HG03460 (cell line): Measurements from ENCODE around the gene NRTN.
"Not testable (repeated sequence)": the region's sequence is repeated elsewhere in the genome, so short reads cannot be mapped to it uniquely, and the experiment has no call there.

ENCODE experiments used
- ATAC-seq: cut with Tn5 transposase; IDR thresholded peaks from one replicate; pipeline ENCODE4 v1.9.1; 2021; ENCODE audit not compliant: unreplicated experiment

The NRTN gene

GRCh38 chr19:5832527-5833216 is 27.8 kb downstream of the NRTN start:
- no peak for ATAC-seq

- ATAC-seq, result no peak
These were observed 33.0 kb downstream of the NRTN start for GRCh38 chr19:5837761-5838352.

GRCh38 chr19:5838353-5839064 is 33.6 kb downstream of the NRTN start:
- no peak for ATAC-seq

- no peak for ATAC-seq
These were observed 34.5 kb downstream of the NRTN start, which contains the start of gene FUT6 for GRCh38 chr19:5839065-5840017. Gene FUT6, minus strand, starts transcription at chr19:5839702. Its CDS starts 7,135 bp downstream, at chr19:5832567.

GRCh38 chr19:5841735-5842111 is 36.9 kb downstream of the NRTN start:
- not testable (repeated sequence) for ATAC-seq

- ATAC-seq, result no peak
These were observed 38.5 kb downstream of the NRTN start for GRCh38 chr19:5843295-5843927.

GRCh38 chr19:5844456-5845433 is 39.9 kb downstream of the NRTN start:
- no peak for ATAC-seq

GRCh38 chr19:5847846-5848245 is 43.0 kb downstream of the NRTN start:
- not testable (repeated sequence) for ATAC-seq

GRCh38 chr19:5848621-5849020 is 43.8 kb downstream of the NRTN start:
- ATAC-seq, result not testable (repeated sequence)

GRCh38 chr19:5850189-5850588 is 45.3 kb downstream of the NRTN start:
- ATAC-seq, result no peak

- no peak for ATAC-seq
These were observed 46.0 kb downstream of the NRTN start for GRCh38 chr19:5850743-5851293.

- ATAC-seq, result no peak
These were observed 46.4 kb downstream of the NRTN start, which contains the start of gene FUT3 for GRCh38 chr19:5851302-5851701. Gene FUT3, minus strand, starts transcription at chr19:5851449.

GRCh38 chr19:5854121-5854520 is 49.3 kb downstream of the NRTN start:
- not testable (repeated sequence) for ATAC-seq

GRCh38 chr19:5855151-5855550 is 50.3 kb downstream of the NRTN start:
- ATAC-seq, result not testable (repeated sequence)

- ATAC-seq, result no peak
These were observed 52.6 kb downstream of the NRTN start for GRCh38 chr19:5857203-5858081.

- no peak for ATAC-seq
These were observed 58.3 kb downstream of the NRTN start for GRCh38 chr19:5863030-5863665.

GRCh38 chr19:5864013-5864720 is 59.3 kb downstream of the NRTN start:
- no peak for ATAC-seq
